ENCODE data around the gene OR10G7.
A peak's percentile ranks its signal among the peaks of the same experiment; 100 is the strongest.

OR10G7 gene

GRCh38 chr11:124041254-124041653 lies at the start of gene OR10G7:
OR10G7 (minus strand) TSS chr11:124041325; CDS start chr11:124039001, 2,324 bp downstream.
- no peak for DNase-seq (ENCODE audit: low read depth, low spot score)

GRCh38 chr11:124085997-124086846 lies 45.1 kb upstream of the OR10G7 start:
- no peak for DNase-seq (ENCODE audit: low read depth, low spot score)

GRCh38 chr11:124085583-124085982 lies 44.5 kb upstream of the OR10G7 start:
- no peak for DNase-seq (ENCODE audit: low read depth, low spot score)

GRCh38 chr11:124082371-124082770 lies 41.2 kb upstream of the OR10G7 start:
- DNase-seq (ENCODE audit: low read depth, low spot score), result no peak

DNA sequence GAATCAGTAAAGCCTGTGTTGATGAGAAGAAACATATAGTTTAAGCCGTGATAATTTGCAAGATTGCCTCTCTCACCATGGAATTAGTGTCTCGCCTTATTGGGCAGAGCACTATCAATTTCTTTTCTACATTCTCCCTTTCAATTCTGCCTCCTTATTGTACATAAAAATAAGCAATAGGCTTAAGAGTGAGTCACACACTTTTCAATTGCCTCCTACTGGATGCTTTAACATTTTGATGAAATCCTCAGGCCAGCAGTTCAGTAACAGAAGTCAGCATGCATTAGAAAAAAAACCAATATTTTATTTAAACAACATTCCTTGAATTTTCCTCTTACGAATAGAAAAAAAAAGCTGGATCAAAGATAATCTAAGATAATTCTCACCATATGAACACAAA lies 40.4 kb upstream of the OR10G7 start:
- DNase-seq (ENCODE audit: low read depth, low spot score), result no peak

DNA sequence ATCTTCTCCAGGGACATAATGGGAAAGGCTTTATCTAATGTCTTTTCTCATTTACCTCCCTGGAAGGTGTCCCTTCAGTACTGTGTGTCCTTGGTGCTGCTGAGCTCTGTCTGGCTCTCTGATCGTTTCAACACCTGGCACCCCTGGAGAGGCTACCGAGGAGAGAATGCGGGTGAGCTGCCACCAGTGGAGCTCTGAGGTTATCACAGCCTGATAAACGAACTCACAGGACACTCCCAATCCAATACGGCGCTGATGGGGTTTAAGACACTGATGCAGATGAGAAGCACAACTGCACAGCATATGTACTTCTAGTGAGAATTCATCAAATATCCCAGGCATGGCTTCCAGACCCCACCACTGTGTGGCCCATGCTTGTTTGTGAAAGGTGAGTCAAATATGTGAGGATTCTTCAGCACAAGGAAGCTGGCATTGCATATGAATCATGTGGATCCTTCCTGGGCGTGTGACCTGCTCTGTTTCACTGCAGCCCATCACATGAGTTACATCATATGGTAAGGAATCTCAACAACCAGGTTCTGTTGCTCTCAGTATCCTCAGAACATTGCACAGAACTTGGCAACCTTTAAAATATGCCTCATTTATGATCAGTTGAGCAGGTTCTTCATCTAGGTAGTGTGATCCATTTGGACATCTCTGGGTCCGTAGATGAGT lies 39.3 kb upstream of the OR10G7 start:
- DNase-seq (ENCODE audit: low read depth, low spot score), result no peak

DNA sequence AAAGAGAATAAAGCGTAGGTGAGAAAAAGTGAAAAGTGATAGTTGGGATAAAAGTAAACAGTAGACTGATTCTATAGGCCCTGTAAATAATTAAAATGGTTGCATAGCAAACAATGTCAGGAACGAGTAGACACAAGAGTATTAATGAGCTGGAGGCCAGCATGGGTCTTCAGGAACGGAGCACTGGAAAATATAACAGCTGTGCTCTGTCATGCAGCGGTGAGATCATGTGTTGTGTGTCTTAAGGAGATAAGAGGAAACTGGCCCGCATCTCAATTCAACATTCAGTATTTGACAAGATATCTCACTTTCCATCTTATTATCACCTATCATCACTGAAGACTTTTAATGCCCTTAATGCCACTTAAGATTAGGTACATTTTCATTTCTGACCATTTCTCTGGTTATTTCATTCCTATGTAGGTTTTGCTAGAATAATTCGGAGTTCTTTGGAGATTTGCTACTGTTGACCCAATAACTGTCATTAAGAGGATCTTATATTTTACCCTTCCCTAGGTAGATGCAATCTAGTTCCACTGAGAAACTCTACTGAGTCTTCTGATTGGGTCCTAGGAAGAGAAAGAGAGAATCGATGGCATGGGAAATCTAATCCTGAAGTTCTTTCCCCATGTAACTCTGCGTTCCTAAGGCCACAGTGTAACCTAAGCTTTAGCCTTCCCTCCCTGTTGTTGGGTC lies 38.7 kb upstream of the OR10G7 start:
- DNase-seq (ENCODE audit: low read depth, low spot score), result no peak

- DNase-seq (ENCODE audit: low read depth, low spot score), result no peak
Observed at GRCh38 chr11:124078591-124078990, 37.5 kb upstream of the OR10G7 start.

DNA sequence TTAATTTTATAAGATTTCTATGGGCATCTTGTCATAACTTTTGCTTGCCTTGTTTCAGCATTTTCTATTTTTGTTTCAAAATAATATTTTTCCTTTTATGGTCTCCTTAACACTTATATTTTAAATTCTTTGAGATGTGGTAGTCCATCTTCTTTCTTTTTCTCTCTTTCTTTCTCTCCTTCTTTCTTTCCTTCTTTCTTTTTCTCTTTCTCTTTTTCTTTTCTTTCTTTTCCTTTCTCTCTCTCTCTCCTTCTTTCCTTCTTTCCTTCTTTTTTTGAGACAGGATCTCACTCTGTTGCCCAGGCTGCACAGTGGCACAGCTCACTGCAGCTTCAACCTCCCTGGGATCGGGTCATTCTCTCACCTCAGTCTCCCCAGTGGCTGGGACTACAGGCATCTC lies 36.1 kb upstream of the OR10G7 start:
- DNase-seq (ENCODE audit: low read depth, low spot score), result no peak

DNA sequence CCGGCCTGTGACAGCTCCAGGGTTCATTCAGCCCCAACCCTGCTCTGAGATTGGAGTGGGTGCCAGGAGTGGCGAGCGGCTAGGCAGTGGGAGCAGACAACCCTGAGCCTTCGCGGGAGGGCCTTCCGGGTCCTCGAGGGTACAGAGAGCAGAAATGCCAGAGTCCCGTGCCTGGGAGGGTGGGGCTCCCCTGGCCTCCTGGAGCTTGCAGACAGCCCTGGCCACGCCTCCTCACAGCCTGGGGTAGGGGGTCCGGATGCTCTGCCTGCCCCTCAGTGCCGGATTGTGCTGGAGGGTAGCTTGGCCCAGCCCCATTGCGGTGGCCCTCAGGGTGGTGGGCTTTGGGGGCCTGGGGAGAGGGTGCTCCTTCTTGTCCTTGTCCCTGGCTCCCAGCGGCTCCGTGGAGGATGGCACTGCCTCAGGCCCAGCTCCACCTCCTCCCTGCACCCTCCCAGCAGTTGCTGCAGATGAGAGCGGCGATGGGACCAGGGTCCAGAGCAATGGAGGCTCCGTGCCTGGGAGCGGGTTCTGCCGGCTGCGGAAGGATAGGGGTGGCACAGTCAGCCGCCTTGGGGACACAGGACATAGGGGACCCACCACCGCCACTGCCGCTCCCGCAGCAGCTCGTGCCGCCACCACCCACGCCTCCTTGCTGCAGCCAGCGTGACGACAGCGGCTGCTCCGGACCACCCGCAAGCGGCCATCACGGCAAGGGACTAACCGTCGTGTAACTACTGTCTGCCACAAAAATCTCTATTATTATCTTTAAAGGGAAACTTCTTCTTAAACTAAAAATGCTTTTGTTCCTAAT lies 34.9 kb upstream of the OR10G7 start:
- no peak for DNase-seq (ENCODE audit: low read depth, low spot score)

DNA sequence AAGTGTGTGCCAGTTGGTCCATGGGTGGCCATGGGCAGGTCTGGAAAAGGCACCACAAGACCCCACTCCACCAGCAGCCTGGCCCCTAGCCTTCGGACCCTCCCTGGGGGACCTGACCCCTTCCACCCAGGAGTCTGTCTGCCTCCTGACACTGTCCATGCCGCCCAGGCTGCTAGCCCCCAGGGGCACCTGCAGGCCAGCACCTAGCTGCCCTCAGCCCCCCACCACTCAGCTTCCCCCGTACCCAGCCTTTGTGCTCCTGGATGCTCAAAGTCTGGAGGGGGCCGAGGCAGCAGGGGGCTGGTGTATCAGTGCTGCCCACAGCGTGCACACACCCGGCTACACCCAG lies 34.3 kb upstream of the OR10G7 start:
- no peak for DNase-seq (ENCODE audit: low read depth, low spot score)

DNA sequence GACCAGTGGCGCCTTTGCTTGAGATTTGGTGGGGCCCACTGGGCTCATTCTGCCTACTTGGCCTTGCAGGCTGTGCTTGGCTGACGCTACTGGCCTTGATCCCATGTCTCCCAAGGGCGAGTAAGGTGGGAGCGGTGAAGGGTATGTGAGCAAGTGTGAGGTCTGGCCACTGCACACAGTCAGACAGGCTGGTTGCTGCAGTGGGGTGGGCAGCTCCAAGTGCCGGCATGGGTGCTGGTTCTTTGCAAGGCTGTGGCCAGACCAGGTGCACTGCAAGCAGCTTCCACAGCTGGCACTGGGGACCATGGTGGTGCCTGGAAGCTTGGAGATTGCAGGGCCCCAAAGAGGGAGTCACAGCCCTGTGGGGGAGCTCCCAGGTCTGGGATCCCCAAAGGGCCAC lies 33.4 kb upstream of the OR10G7 start:
- DNase-seq (ENCODE audit: low read depth, low spot score), result no peak

- DNase-seq (ENCODE audit: low read depth, low spot score), result no peak
Observed at GRCh38 chr11:124072147-124072546, 31.0 kb upstream of the OR10G7 start.

GRCh38 chr11:124071623-124071948 lies 30.5 kb upstream of the OR10G7 start:
- DNase-seq (ENCODE audit: low read depth, low spot score), result no peak

DNA sequence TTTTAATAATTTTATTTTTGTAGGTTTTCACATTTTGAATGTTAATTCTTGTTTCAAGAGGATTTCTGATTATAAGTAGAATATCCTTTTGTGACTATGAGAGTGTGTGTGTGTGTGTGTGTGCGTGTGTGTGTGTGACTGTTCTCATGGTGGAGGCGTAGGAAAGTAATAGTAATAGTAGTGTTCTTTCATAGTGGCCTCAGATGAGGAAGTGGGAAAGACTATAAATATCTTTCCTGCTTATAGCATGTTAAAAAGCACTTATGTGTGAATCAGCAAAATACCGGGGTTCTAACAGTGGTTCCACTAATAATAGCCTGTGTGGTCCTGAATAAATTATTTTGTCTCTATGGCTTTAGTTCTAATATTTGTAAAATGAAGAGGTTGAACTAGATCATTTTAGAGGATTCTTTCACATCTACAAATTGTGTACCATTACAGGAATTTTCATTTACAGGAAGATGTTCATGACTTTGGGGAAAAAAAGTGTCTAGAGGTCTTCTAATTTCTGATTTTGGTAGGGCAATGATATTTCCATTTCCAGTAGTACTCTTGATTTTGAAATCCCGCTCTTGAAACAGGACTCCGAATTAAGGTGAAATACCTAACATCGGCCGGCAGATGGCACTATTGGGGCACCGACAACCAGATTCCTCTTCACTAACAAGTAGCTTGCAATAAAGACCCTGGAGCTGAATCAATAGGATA lies 29.9 kb upstream of the OR10G7 start:
- peak; percentile 21 for DNase-seq (ENCODE audit: low read depth, low spot score)

GRCh38 chr11:124069429-124070401 lies 28.6 kb upstream of the OR10G7 start:
- no peak for DNase-seq (ENCODE audit: low read depth, low spot score)

GRCh38 chr11:124068601-124069110 lies 27.5 kb upstream of the OR10G7 start:
- DNase-seq (ENCODE audit: low read depth, low spot score), result no peak

GRCh38 chr11:124052966-124053365 lies 11.8 kb upstream of the OR10G7 start:
- no peak for DNase-seq (ENCODE audit: low read depth, low spot score)

- no peak for DNase-seq (ENCODE audit: low read depth, low spot score)
Observed at GRCh38 chr11:124050748-124051147, 9.6 kb upstream of the OR10G7 start.

GRCh38 chr11:124043420-124043819 lies 2.3 kb upstream of the OR10G7 start:
- no peak for DNase-seq (ENCODE audit: low read depth, low spot score)
